GM21423 (cell line): ENCODE data around the gene DUSP16.

Experiments used
- ATAC-seq: cut with Tn5 transposase; IDR thresholded peaks from one replicate; pipeline ENCODE4 v1.9.1; 2021; ENCODE audit warnings: mild to moderate bottlenecking, moderate library complexity; ENCODE audit not compliant: unreplicated experiment

DUSP16 gene

DNA sequence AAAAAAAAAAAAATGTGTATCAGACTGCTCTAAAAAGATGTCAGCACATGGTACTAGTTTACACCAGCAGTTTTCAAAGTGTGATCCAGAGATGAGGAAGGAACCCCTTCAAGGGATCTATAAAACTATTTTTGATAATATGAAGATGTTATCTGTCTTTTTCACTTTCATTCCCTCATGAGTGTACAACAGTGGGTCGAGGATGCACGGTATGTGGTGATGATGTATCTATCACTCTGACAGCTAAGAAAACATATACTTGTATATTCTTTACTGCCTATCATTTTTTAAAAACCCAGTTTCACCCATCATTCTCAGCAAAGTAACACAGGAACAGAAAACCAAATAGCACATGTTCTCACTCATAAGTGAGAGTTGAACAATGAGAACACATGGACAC lies 12.4 kb downstream of the DUSP16 start:
- no peak for ATAC-seq

GRCh38 chr12:12549426-12549825 lies 13.2 kb downstream of the DUSP16 start:
- ATAC-seq, result no peak

- no peak for ATAC-seq
Observed at GRCh38 chr12:12548713-12549112, 13.9 kb downstream of the DUSP16 start.

DNA sequence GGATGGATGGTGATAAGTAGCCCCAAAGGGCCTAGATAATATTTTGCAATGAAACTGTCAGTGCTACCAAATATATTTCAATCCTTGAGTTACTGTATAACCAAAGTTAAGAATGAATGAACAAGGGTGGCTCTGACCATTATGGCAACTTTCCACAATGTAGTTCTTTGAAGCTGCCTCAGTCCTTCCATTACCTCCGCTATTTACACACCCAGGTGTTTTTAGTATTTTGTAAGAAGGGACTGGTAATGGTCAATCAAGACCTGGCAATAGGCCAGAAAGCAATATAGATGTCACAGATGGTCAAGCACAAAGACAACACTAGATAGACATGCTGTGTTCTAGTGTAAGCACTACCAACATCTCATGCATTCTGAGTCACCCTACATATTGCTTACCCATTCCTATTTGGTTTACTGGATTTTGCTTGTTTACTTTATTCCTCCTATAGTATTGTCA lies 16.3 kb downstream of the DUSP16 start:
- ATAC-seq, result no peak

DNA sequence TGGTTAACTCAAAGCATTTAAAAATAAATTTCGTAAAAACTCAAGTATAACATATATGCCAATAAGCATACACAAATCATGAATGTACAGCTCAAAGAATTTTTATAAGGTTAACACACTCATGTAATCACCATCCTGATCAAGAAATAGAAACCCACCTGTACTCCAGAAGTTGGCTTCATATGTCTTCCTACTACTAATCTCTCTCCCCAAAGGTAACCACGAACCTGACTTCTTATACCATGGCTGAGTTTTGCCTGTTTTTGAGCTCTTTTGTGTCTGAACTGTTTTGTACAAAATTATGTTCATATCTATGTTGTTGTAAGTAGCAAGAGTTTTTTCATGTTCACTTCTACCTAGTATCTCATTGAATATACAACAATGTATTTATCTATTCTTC lies 18.7 kb downstream of the DUSP16 start:
- ATAC-seq, result no peak

GRCh38 chr12:12542964-12543363 lies 19.7 kb downstream of the DUSP16 start:
- no peak for ATAC-seq

DNA sequence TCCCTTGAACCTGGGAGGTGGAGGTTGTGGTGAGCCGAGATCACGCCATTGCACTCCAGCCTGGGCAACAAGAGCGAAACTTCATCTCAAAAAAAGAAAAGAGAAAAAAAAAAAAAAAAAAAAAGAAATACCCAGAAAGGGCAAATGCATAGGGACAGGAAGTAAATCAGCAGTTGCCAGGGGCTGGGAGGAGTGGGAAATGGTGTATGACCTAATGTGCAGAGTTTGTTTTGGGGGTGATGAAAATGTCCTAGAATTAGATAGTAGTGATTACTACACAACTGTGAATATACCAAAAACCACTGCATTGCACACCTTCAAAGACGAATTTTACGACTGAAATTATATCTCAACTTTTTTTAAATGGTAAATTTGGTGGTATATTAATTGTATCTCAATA lies 20.4 kb downstream of the DUSP16 start:
- no peak for ATAC-seq

DNA sequence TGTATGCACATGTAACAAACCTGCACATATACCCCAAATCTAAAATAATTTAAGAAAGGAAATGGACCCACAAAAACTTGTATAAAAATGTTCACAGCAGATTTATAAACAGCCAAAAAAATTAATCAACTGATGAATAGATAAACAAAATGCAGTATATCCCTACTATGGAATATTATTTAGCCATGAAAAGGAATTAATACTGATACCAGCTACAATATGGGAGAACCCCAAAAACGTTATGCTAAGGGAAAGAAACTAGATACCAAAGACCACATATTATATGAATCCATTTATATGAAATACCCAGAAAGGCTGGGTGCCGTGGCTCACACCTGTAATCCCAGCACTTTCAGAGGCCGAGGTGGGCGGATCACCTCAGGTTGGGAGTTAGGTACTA lies 20.9 kb downstream of the DUSP16 start:
- no peak for ATAC-seq

GRCh38 chr12:12540261-12541013 lies 22.2 kb downstream of the DUSP16 start:
- ATAC-seq, result no peak

DNA sequence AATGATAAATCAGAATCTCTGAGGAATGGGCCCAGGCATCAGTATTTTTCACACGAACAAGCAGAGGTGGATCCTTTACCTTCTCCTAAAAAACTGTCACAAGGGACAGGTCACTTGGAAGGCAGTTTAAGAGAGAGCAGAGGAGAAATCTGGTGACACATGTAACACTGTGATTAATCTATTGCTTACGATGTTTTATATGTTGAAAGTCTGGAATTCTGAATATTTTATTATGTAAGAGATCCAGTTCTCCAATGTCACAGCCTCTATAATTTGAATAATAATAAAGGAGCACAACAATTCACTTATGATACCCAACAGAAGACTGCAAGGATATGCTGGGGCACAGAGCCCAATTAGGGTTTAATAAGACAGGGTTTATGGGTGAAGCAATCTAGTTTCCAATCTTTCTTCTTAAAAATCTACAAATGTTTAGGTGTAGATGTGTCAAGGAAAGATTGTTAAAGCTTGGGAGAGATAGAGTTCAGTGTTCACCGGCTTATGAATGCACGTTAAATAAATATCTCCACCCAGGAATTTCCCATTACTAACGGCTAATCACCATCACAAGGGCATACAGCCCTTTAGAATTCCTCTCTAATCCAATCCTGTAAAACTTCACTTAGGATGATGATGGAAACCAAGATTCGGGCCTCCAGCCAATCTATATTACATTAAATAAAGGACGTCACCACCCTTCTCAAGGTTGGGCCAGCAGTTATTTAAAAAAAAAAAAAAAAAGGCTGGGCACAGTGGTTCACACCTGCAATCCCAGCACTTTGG lies 23.4 kb downstream of the DUSP16 start:
- no peak for ATAC-seq

GRCh38 chr12:12538535-12538934 lies 24.1 kb downstream of the DUSP16 start:
- no peak for ATAC-seq

DNA sequence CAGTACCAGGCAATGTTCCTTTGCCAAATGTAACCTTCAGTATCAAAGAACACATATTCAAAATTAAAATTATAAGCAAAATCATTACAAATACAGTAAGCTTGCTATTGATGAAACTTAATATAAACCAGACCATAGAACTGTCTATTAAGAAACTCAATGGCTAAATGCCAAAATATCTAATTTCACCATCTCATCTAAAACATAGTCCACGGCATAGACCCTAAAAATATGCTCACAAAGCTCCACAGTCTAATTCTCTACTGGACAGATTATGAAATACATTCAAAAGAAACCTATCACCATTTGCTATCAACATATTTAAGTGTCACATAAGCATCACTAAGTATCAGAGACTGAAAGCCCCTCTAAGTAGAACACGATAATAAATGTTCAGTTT lies 25.2 kb downstream of the DUSP16 start:
- ATAC-seq, result no peak

- no peak for ATAC-seq
Observed at GRCh38 chr12:12534975-12535374, 27.7 kb downstream of the DUSP16 start.

DNA sequence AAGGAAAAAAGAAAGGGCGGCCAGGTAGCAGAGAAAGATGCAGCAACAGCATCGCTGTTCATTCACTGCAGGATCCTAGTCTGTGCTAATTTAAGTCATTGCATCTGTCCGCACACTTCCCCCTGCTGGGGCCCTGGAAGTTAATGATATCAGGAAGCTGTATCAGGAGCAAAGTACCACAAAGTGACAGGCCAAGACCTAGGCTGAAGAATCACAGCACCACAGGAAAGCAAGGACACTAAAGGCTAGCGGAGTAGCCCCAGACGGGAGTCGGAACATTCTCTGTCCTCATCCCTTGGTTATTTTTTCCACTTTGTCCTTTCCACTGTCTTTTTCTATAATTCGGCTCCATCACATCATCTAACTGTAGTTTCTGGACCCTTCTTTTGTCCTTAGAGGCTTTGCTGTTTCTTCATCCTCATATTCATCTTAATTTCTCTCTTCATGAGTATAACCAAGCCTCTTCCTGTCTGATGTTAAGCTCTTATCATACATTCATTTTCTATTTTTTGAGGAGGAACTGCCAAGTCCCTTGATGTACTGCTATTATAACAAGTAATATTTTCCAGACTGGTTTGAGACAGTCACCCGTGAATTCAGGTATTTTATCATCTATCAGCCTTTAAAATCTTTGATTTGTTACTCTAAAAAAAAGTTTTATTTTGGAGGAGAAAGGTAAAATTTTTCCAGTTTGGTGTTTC lies 28.3 kb downstream of the DUSP16 start:
- no peak for ATAC-seq

GRCh38 chr12:12533238-12533829 lies 29.3 kb downstream of the DUSP16 start:
- ATAC-seq, result no peak

DNA sequence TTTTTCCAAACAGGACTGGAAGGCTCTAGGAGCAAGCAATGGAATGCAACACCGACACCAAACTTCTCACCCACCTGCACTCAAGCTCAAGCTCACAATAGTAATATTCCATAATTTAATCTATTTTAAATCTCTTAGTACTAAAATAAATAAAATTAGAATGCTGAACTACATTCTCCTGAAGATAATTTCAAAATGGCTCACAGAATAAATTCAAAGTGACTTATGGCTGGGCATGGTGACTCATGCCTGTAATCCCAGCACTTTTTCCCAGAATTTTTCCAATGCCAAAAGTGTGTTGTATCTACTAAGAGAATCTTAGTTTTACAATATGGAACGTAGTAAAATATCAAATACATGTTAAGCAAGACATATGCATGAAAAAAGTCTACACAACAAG lies 31.5 kb downstream of the DUSP16 start:
- no peak for ATAC-seq

- no peak for ATAC-seq
Observed at GRCh38 chr12:12529783-12530421, 32.8 kb downstream of the DUSP16 start.

- ATAC-seq, result no peak
Observed at GRCh38 chr12:12528361-12529270, 34.0 kb downstream of the DUSP16 start.

DNA sequence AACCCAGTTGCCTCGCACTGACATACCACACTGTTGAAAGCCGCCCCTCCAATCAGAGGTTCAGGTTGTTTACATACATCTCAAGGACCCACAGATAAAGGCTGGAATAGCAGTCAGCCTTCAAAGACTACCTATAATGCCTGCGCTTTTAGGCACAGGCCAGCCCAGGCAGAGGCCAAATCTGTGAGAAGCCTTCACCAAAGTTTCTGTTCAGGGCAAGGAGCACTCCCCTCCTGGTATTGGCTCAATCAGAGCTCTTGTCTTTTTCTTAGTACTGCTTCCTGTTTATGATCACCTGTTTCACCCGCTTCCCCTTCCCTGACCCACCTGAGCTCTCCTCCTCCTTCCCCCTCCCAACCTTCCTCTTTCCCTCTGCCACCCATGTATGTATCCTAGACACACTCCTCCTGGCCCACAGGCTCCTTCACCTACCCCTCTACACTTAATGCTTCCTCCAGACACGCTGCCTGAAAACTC lies 34.8 kb downstream of the DUSP16 start:
- no peak for ATAC-seq

DNA sequence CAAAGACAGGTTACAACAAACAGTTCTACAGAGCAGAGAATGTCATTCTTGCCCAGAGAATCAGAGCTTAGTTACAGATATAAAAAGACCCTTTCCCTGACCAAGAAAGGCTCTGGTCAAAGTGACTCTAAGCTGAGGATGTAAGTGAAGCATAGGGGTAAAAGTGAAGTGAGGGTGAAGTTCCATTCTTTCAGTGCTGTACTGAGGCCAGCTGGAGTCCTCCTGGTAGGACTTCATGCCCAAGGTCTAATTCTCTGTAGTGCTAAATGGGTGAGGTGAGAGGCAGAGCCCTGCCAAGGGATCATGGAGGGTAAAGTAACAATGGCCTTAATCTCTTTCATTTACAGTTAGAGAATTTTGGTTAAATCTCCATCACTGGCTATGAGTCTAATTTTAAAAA lies 38.5 kb downstream of the DUSP16 start:
- no peak for ATAC-seq
